Activated T-helper 1 cell treated with anti-CD3 and anti-CD28 coated beads, Interleukin-2, amount 50 U/mL, for 16 hours (primary cell): ENCODE measurements around the gene MYRIP.

Experiments used
- DNase-seq, 2 donors: peaks; one replicate each; pipeline ENCODE4 v3.0.0-alpha.2; 2020; ENCODE audit warnings: low read depth in 1 of 2, low spot score in 1 of 2

MYRIP gene

GRCh38 chr3:40178012-40178594, 368.7 kb downstream of the MYRIP start:
- no peak for DNase-seq

GRCh38 chr3:40179016-40179415, 369.6 kb downstream of the MYRIP start:
- peak in 1 of 2 donors; percentile 12 for DNase-seq

GRCh38 chr3:40181182-40181581, 371.8 kb downstream of the MYRIP start:
- DNase-seq: no peak

GRCh38 chr3:40185029-40185695, 375.8 kb downstream of the MYRIP start:
- DNase-seq: no peak

GRCh38 chr3:40186508-40186907, 377.1 kb downstream of the MYRIP start:
- DNase-seq: no peak

GRCh38 chr3:40187945-40188344, 378.5 kb downstream of the MYRIP start:
- no peak for DNase-seq

GRCh38 chr3:40189118-40189517, 379.7 kb downstream of the MYRIP start:
- no peak for DNase-seq

GRCh38 chr3:40190056-40190455, 380.6 kb downstream of the MYRIP start:
- no peak for DNase-seq

- DNase-seq: no peak
Measured at GRCh38 chr3:40191251-40191650, 381.8 kb downstream of the MYRIP start.

GRCh38 chr3:40191850-40192448, 382.5 kb downstream of the MYRIP start:
- DNase-seq: peak; percentile 26 to 27

GRCh38 chr3:40192628-40193027, 383.2 kb downstream of the MYRIP start:
- DNase-seq: no peak

GRCh38 chr3:40196966-40197365, 387.6 kb downstream of the MYRIP start:
- no peak for DNase-seq

- no peak for DNase-seq
Measured at GRCh38 chr3:40200692-40201316, 391.4 kb downstream of the MYRIP start.

GRCh38 chr3:40201770-40202169, 392.4 kb downstream of the MYRIP start:
- DNase-seq: no peak

- no peak for DNase-seq
Measured at GRCh38 chr3:40206522-40206921, 397.1 kb downstream of the MYRIP start.

GRCh38 chr3:40207796-40208195, 398.4 kb downstream of the MYRIP start:
- DNase-seq: no peak

GRCh38 chr3:40208251-40208650, 398.8 kb downstream of the MYRIP start:
- DNase-seq: no peak

GRCh38 chr3:40211579-40211978, 402.2 kb downstream of the MYRIP start:
- no peak for DNase-seq

- DNase-seq: no peak
Measured at GRCh38 chr3:40213556-40213955, 404.1 kb downstream of the MYRIP start.

- no peak for DNase-seq
Measured at GRCh38 chr3:40215015-40215414, 405.6 kb downstream of the MYRIP start.

- no peak for DNase-seq
Measured at GRCh38 chr3:40216471-40216870, 407.1 kb downstream of the MYRIP start.

GRCh38 chr3:40223856-40224255, 414.4 kb downstream of the MYRIP start:
- DNase-seq: no peak
